ENCODE results near the gene CELSR1.

DNA sequence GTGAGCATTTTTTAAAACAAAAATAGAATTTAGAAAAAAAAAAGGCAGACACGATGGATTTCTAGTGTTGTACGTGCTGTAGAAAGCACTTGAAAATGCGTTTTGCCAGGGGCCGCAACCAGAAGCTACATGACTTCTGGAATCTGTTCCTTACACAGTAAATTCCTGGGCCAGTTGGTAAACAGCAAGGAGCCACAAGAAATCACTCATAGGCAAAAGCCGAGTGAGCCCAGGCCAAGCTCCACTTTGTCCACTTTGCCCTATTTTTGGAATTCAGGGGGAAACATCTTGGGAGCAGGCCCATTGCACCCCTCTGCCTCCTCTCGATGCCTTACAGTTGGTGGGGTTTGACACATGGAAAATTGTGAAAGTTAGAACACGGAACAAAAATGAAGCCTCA, 4.1 kb upstream of the CELSR1 start:
- TF ChIP-seq, protein P1, sequence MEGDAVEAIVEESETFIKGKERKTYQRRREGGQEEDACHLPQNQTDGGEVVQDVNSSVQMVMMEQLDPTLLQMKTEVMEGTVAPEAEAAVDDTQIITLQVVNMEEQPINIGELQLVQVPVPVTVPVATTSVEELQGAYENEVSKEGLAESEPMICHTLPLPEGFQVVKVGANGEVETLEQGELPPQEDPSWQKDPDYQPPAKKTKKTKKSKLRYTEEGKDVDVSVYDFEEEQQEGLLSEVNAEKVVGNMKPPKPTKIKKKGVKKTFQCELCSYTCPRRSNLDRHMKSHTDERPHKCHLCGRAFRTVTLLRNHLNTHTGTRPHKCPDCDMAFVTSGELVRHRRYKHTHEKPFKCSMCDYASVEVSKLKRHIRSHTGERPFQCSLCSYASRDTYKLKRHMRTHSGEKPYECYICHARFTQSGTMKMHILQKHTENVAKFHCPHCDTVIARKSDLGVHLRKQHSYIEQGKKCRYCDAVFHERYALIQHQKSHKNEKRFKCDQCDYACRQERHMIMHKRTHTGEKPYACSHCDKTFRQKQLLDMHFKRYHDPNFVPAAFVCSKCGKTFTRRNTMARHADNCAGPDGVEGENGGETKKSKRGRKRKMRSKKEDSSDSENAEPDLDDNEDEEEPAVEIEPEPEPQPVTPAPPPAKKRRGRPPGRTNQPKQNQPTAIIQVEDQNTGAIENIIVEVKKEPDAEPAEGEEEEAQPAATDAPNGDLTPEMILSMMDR (IDR thresholded peaks at IDR 0.05) = no peak
- no peak for TF ChIP-seq POLR2A (IDR thresholded peaks at IDR 0.05)

All from ovary (tissue), 3 donors.